HG02884 (cell line): ENCODE results near the gene UNKL.

Experiments used
- ATAC-seq: cut with Tn5 transposase; IDR thresholded peaks from one replicate; pipeline ENCODE4 v1.9.1; 2021; ENCODE audit warnings: mild to moderate bottlenecking, moderate library complexity; ENCODE audit not compliant: unreplicated experiment

The UNKL gene

DNA sequence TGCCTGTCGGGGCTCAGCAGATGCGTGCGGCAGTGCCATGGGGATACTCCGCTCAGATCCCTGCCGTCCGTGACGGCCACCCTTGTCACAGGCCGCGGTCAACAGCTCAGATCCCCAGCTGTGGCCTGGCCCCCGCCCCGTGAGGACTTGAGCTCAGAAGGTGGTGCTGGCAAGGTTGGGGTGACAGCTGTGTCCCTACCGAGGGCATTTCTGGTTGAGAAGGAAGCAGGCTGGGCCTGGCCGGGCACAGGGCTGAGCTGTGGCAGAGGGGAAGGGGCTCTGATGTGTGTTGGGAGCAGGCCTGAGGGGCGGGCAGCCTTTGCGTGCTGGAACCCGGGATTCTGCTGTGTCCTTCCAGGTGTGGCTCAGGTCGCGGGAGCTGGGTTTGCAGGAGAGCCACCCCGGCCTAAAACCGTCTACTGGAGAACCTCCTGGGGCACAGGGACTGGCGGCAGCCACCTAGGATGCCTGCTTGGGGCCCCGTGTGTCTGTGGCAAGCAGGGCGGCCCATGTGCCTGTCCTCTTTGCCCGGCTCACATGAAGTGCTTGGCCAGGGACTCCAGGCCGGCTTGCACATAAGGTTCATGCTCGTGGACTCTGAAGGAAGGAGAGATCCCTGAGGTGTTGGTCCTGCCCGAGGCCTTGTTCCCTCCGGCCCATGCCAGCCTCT, 100.0 kb downstream of the UNKL start:
- no peak for ATAC-seq

DNA sequence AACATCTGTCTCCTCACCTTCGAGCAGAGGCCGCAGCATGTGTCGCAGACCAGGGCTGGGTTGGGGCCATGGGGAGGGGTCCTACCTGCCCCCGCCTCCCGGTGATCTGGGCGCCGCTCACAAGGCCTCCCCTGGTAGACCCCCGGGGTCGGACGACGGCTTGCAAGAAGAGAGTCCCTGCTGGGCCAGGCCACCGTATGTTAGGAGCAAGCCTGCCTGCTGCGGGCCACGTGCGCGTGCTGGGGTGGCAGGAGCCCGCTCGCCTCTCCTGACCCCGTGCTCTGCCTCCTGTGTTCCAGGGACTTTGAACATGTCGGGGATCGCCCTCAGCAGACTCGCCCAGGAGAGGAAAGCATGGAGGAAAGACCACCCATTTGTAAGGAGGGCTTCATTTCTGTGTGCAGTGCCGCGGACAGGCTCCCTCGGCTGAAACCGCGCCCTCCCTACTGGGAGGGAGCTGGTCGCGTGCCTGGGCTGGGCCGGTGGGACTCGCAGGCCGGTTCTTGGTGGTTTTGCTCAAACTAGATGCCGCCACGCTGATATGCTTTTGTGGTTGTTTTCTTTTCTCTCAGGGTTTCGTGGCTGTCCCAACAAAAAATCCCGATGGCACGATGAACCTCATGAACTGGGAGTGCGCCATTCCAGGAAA, 100.7 kb downstream of the UNKL start:
- ATAC-seq = no peak
